Panc1 (cell line): ENCODE data around the gene TMTC1. TPM values are rescaled to one million over a fixed set of nuclear protein-coding genes. Genes with fewer than 3 reads are reported as not detected.

Experiments used
- ATAC-seq: fragments of 200-7000 bp; cut with Tn5 transposase; 2 replicates; pipeline ENCODE4 v1.9.1; 2020; ENCODE audit warnings: mild to moderate bottlenecking, moderate library complexity
- BruUV-seq: library from RNA; stranded (reverse); fragments of 400-500 nt; replicated peaks from 2 replicates; lab custom pipeline; 2021; lab: Mats Ljungman, UMichigan
- CTCF ChIA-PET: fragments of 300-600 bp; sonication (Branson Sonifier 250); formaldehyde crosslinking; loops from one replicate; lab custom pipeline; 2022; ENCODE audit warnings: antibody characterized with exemption; lab: Charles Lee
- POLR2A ChIA-PET: fragments of 300-600 bp; sonication (Branson Sonifier 250); formaldehyde crosslinking; loops from one replicate; lab custom pipeline; 2022; ENCODE audit warnings: antibody characterized with exemption; lab: Charles Lee
- DNase-seq: peaks from one replicate; pipeline ENCODE4 v3.0.0-alpha.2; 2010; ENCODE audit warnings: low read depth, low spot score
- H3K27ac ChIP-seq: 2 replicates; pipeline ENCODE4 v1.5.1; 2011; ENCODE audit warnings: mild to moderate bottlenecking, low read length, inconsistent platforms
- H3K27me3 ChIP-seq: fragments of 200-500 bp; sonication (Bioruptor generic); 2 replicates; pipeline ENCODE4 v1.6.0; 2014; ENCODE audit warnings: low read length, inconsistent platforms; ENCODE audit not compliant: control insufficient read depth, insufficient read depth
- H3K36me3 ChIP-seq: fragments of 200-500 bp; sonication (Bioruptor generic); 2 replicates; pipeline ENCODE4 v1.5.1; 2014; ENCODE audit warnings: inconsistent platforms, mild to moderate bottlenecking, low read length, moderate library complexity; ENCODE audit not compliant: control insufficient read depth, insufficient read depth
- H3K4me1 ChIP-seq: 2 replicates; pipeline ENCODE4 v1.5.1; 2011; ENCODE audit warnings: inconsistent platforms, mild to moderate bottlenecking, low read length, moderate library complexity; ENCODE audit not compliant: control insufficient read depth, insufficient read depth
- H3K4me3 ChIP-seq, 2 experiments: 2 replicates each; pipeline ENCODE4 v1.5.1; 2011 to 2012; ENCODE audit warnings: low read depth in 2 of 2, low read length in 2 of 2, mild to moderate bottlenecking in 2 of 2, inconsistent platforms in 1 of 2, moderate library complexity in 1 of 2
- H3K9me3 ChIP-seq: fragments of 200-500 bp; sonication (Bioruptor generic); 2 replicates; pipeline ENCODE4 v1.5.1; 2014; ENCODE audit warnings: low read depth, mild to moderate bottlenecking, inconsistent platforms, low read length, moderate library complexity; ENCODE audit not compliant: control insufficient read depth, insufficient read depth
- POLR2AphosphoS5 ChIP-seq: IDR thresholded peaks from 2 replicates; pipeline ENCODE4 v1.6.1; 2012; ENCODE audit warnings: mild to moderate bottlenecking, low read depth, low read length, moderate library complexity
- SIN3A ChIP-seq: IDR thresholded peaks from 2 replicates; pipeline ENCODE4 v1.6.1; 2012; ENCODE audit warnings: low read depth, mild to moderate bottlenecking, low read length, moderate library complexity, borderline replicate concordance; ENCODE audit not compliant: insufficient read depth
- TCF7L2 ChIP-seq: IDR thresholded peaks from 2 replicates; pipeline ENCODE4 v1.6.1; 2011; ENCODE audit warnings: mild to moderate bottlenecking, low read depth, low read length, inconsistent platforms
- in situ Hi-C: cut with HindIII; loops from 2 replicates; pipeline ENCODE4 v1.10.0; 2016; ENCODE audit warnings: low sequenced_read_pairs, low pct_unique_long_range_greater_than_20kb
- intact Hi-C: fragments of 100-400 bp; cut with micrococcal nuclease; formaldehyde crosslinking; loops from one replicate; pipeline ENCODE4 v1.10.0; 2022; ENCODE audit not compliant: unreplicated experiment
- total RNA-seq: library from RNA; stranded (reverse); gene quantifications from one replicate; pipeline ENCODE4 v1.2.1, GENCODE V29; 2021; ENCODE audit not compliant: unreplicated experiment
- TF ChIP-seq, protein P1 (sequence below), 2 experiments: IDR thresholded peaks; 2 replicates each; pipeline ENCODE4 v1.6.1; 2011 to 2012; ENCODE audit warnings: low read depth in 2 of 2, control low read depth in 1 of 2, low read length in 1 of 2, mild to moderate bottlenecking in 1 of 2, moderate library complexity in 1 of 2; ENCODE audit not compliant: insufficient read depth in 1 of 2
- TF ChIP-seq, protein P2 (sequence below): fragments of 450-650 bp; IDR thresholded peaks from 2 replicates; pipeline ENCODE4 v1.5.1; 2017; ENCODE audit warnings: mild to moderate bottlenecking

TMTC1 gene
- total RNA-seq, 1 experiment from 2014 or later: 0.28 TPM

DNA sequence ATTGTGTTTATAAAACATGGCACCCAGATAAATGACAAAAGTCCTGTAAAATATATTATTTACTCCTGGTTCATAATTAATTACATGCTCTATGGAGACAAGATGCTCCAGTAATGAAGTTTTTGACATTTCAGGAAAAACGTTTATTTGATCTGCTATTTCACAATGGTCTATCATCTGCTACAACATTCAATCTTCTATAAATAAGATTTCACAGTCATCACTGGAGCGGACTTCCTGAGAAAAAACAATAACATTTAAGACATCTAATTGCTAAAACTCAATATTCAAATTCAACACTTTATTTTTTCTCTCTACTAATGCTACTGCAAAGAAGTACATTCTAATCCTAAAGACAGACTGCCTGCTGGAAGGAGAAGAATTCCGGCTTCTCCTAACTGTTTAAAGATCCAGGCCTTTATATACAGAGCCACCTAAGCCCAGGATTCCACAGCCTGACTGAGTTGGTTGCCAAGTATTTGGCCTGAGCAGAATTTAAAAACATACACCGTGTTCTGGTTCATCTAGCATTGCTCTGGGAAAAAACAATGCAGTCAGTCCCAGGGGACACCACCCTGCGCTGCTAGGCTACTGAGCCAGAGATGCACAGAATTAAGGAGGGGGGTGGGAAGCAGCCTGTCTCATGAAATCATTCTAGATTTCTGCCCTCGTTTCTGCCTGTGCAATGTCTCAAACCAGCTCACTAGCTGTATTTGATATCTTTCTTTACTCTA lies 58.0 kb downstream of the TMTC1 start:
- intact Hi-C loops (no loop called here), in situ Hi-C loops (no loop called here)
- ChIA-PET CTCF (no interaction called here), POLR2A (no interaction called here)
- no peaks in the 10 kb centered on the region; the same call in 1 of the 2 replicates for H3K27me3 ChIP-seq
- DNase-seq: no peak
- no TSS peak for BruUV-seq
- no peak overlapping the region for H3K4me3 ChIP-seq
- H3K36me3 ChIP-seq: no peaks in the 10 kb centered on the region
- H3K9me3 ChIP-seq: no peaks in the 10 kb centered on the region
- H3K27ac ChIP-seq: no peak overlapping the region
- no peak for ATAC-seq
- TF ChIP-seq, protein P1, sequence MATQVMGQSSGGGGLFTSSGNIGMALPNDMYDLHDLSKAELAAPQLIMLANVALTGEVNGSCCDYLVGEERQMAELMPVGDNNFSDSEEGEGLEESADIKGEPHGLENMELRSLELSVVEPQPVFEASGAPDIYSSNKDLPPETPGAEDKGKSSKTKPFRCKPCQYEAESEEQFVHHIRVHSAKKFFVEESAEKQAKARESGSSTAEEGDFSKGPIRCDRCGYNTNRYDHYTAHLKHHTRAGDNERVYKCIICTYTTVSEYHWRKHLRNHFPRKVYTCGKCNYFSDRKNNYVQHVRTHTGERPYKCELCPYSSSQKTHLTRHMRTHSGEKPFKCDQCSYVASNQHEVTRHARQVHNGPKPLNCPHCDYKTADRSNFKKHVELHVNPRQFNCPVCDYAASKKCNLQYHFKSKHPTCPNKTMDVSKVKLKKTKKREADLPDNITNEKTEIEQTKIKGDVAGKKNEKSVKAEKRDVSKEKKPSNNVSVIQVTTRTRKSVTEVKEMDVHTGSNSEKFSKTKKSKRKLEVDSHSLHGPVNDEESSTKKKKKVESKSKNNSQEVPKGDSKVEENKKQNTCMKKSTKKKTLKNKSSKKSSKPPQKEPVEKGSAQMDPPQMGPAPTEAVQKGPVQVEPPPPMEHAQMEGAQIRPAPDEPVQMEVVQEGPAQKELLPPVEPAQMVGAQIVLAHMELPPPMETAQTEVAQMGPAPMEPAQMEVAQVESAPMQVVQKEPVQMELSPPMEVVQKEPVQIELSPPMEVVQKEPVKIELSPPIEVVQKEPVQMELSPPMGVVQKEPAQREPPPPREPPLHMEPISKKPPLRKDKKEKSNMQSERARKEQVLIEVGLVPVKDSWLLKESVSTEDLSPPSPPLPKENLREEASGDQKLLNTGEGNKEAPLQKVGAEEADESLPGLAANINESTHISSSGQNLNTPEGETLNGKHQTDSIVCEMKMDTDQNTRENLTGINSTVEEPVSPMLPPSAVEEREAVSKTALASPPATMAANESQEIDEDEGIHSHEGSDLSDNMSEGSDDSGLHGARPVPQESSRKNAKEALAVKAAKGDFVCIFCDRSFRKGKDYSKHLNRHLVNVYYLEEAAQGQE (IDR thresholded peaks at IDR 0.05; ENCODE audit: insufficient read depth in 1 of 2, low read depth in 2 of 2, low read length in 1 of 2): no peak
- TF ChIP-seq TCF7L2 (no peak), POLR2AphosphoS5 (no peak), SIN3A (no peak)
- TF ChIP-seq, protein P2, sequence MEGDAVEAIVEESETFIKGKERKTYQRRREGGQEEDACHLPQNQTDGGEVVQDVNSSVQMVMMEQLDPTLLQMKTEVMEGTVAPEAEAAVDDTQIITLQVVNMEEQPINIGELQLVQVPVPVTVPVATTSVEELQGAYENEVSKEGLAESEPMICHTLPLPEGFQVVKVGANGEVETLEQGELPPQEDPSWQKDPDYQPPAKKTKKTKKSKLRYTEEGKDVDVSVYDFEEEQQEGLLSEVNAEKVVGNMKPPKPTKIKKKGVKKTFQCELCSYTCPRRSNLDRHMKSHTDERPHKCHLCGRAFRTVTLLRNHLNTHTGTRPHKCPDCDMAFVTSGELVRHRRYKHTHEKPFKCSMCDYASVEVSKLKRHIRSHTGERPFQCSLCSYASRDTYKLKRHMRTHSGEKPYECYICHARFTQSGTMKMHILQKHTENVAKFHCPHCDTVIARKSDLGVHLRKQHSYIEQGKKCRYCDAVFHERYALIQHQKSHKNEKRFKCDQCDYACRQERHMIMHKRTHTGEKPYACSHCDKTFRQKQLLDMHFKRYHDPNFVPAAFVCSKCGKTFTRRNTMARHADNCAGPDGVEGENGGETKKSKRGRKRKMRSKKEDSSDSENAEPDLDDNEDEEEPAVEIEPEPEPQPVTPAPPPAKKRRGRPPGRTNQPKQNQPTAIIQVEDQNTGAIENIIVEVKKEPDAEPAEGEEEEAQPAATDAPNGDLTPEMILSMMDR: no peak
- no peaks in the 10 kb centered on the region for H3K4me1 ChIP-seq

DNA sequence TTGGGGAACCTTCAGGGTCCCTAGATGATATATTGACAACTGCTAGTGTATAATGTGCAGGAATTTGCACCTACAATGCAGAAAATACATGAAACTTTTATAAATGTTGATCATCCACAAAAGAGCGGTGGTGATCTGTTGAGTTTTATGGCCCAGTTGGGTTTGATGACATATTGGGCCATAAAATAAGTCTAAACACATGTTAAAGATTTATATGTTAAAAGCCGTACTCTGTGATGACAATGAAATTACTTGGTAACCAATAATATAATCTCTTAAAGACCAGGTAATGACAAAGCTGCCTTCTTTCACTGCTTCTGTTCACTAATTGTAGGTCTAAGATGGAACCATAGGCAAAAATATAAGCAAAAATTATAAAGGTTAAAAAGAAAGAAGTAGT lies 61.6 kb downstream of the TMTC1 start:
- no peak for DNase-seq
- H3K36me3 ChIP-seq: no peaks in the 10 kb centered on the region
- ChIA-PET CTCF (no interaction called here), POLR2A (no interaction called here)
- no peaks in the 10 kb centered on the region for H3K27me3 ChIP-seq
- in situ Hi-C loops (no loop called here), intact Hi-C loops (no loop called here)
- no peak overlapping the region for H3K4me3 ChIP-seq
- BruUV-seq: no TSS peak
- H3K27ac ChIP-seq: no peak overlapping the region
- ATAC-seq: no peak
- no peaks in the 10 kb centered on the region for H3K4me1 ChIP-seq
- TF ChIP-seq, protein P1 (IDR thresholded peaks at IDR 0.05; ENCODE audit: insufficient read depth in 1 of 2, low read depth in 2 of 2, low read length in 1 of 2): no peak
- TF ChIP-seq SIN3A: no peak
- TF ChIP-seq TCF7L2: no peak
- no peak for TF ChIP-seq POLR2AphosphoS5
- TF ChIP-seq, protein P2: no peak
- H3K9me3 ChIP-seq: no peaks in the 10 kb centered on the region
